Body of pancreas (tissue), 4 donors: ENCODE results near the gene KLHL29. TPM values are rescaled to one million over a fixed set of nuclear protein-coding genes. Genes with fewer than 3 reads are reported as not detected.

ENCODE experiments used
- ATAC-seq: fragments of 150-250 bp; one replicate; pipeline ENCODE4 v1.9.1; 2016
- DNase-seq, 4 donors: peaks; one replicate each; pipeline ENCODE4 v3.0.0-alpha.2; 2019
- H3K27ac ChIP-seq, 4 donors: fragments of 200-600 bp; sonication (generic); 1 replicate in 3 of 4; 2 replicates in 1 of 4; pipeline versions ENCODE4 v1.5.1 to v1.6.1; 2016 to 2019; ENCODE audit warnings: mild to moderate bottlenecking in 1 of 4, mixed read lengths in 1 of 4, moderate library complexity in 1 of 4
- H3K27me3 ChIP-seq, 2 donors: fragments of 200-600 bp; sonication (generic); one replicate each; pipeline ENCODE4 v1.6.0; 2016; ENCODE audit warnings: mild to moderate bottlenecking in 1 of 2
- H3K36me3 ChIP-seq, 2 donors: fragments of 200-600 bp; sonication (generic); replicated peaks in 1 of 2; 2 replicates each; pipeline ENCODE4 v1.5.1; 2016; ENCODE audit warnings: low read depth in 2 of 2; ENCODE audit not compliant: insufficient read depth in 1 of 2
- H3K4me1 ChIP-seq: fragments of 200-600 bp; sonication (generic); one replicate; pipeline ENCODE4 v1.6.0; 2016
- H3K4me3 ChIP-seq, 2 donors: fragments of 200-600 bp; sonication (generic); 1 replicate in 1 of 2; 2 replicates in 1 of 2; pipeline ENCODE4 v1.5.1; 2016 to 2019
- H3K9me3 ChIP-seq, 3 donors: fragments of 200-600 bp; sonication (generic); 1 replicate in 2 of 3; 2 replicates in 1 of 3; pipeline ENCODE4 v1.5.1; 2016
- CTCF ChIP-seq, 7 experiments: fragments of 450-650 bp in 4 of 7; fragments of 200-600 bp in 3 of 7; sonication (generic) in 3 of 7; IDR thresholded peaks; one replicate each; pipeline ENCODE4 v1.5.1; 2016 to 2019; ENCODE audit warnings: antibody characterized with exemption in 7 of 7
- POLR2A ChIP-seq, 3 donors: fragments of 450-650 bp; IDR thresholded peaks; one replicate each; pipeline ENCODE4 v1.6.1; 2016; ENCODE audit warnings: antibody characterized with exemption in 3 of 3, mild to moderate bottlenecking in 2 of 3
- WGBS, 2 donors: methylation state at CpG; one replicate each; pipeline ENCODE4 v1.1.5; 2017; 5-methylcytosine and 5-hydroxymethylcytosine counted together
- intact Hi-C: fragments of 100-400 bp; cut with DNase I; formaldehyde crosslinking; loops from one replicate; pipeline ENCODE4 v1.15.1; 2023
- total RNA-seq, 2 donors: library from RNA; depleted of rRNA; stranded (reverse); fragments of >200 nt; gene quantifications; one replicate each; pipeline ENCODE4 v1.1.0, GENCODE V29; 2016

KLHL29 gene
- total RNA-seq, 2 donors from 2014 or later: 4.0 to 4.4 TPM

- H3K36me3 ChIP-seq: no peaks in the 10 kb centered on the region
- H3K27me3 ChIP-seq: no peaks in the 10 kb centered on the region
- no peak overlapping the region for H3K27ac ChIP-seq
- TF ChIP-seq CTCF (IDR thresholded peaks at IDR 0.05) (no peak), POLR2A (IDR thresholded peaks at IDR 0.05) (no peak)
- no peak for DNase-seq
- no peaks in the 10 kb centered on the region for H3K9me3 ChIP-seq
- no peak for ATAC-seq
- H3K4me3 ChIP-seq: no peak overlapping the region
- peaks cover 12% of the 10 kb centered on the region for H3K4me1 ChIP-seq
- WGBS, 2 donors: 81 to 82% methylated on average over 8 to 9 of the region's 9 CpGs
- intact Hi-C loops: no loop called here
These were observed 28.3 kb upstream of the KLHL29 start for GRCh38 chr2:23356711-23357110.

DNA sequence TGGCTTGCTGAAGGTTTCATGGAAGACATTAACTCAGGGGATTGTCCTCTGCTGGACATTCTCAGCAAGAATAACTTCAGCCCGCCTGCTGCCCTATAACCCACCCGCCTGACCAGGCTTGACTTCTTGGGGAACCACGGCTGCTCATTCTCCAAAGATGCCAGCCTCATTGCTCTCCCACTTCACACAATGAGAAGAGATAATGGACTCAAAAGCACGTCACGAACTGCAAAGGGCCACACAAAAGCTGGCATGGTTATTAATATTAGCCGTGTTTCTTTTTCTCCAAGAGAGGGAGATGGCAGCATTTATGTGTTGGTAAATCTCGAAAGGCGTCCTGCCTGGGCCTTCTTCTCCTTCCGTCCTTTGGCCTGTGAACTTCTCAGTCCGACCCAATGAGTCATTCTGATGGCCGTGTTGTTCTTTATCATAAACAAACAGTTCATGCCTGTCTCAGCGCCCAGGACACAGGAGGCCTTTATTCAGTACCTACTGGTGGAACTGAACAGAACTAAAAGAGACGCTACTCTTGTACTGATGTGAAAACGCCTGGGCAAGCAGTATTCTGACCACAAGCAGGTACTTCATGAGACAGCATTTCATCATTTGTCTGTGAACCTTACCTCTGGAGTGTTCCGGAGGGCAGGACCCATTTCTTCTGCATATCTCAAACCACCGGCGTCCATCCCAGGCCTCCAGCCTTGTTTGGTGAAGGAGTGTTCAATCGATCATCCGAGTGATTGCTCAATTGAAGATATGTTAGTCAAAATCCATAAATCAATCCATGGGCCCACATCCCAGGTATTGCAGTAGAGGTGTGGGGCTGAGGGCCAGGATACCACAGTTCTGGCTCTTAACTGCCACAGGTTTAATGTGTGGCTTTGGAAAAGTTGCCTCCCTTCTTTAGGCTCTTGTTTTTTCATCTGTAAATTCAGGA is 25.1 kb upstream of the KLHL29 start:
- intact Hi-C loops: no loop called here
- DNase-seq (peak in 3 of 4 donors; percentile 35 to 67 (median 48)), ATAC-seq (peak; percentile 77)
- no peaks in the 10 kb centered on the region for H3K9me3 ChIP-seq
- H3K4me3 ChIP-seq: no peak overlapping the region
- no peaks in the 10 kb centered on the region for H3K27me3 ChIP-seq
- peaks cover 8% of the 10 kb centered on the region for H3K4me1 ChIP-seq
- TF ChIP-seq POLR2A (IDR thresholded peaks at IDR 0.05) (no peak), CTCF (IDR thresholded peaks at IDR 0.05) (no peak)
- WGBS, 2 donors: 57 to 58% methylated on average over 19 of the region's 19 CpGs
- H3K27ac ChIP-seq: peak overlapping the region in 3 of 4 donors; percentile 13 to 62 (median 41)
- H3K36me3 ChIP-seq: no peaks in the 10 kb centered on the region

GRCh38 chr2:23360571-23361125 is 24.3 kb upstream of the KLHL29 start:
- WGBS, 2 donors: 62 to 65% methylated on average over 13 of the region's 13 CpGs
- intact Hi-C loops: no loop called here
- Histone ChIP-seq H3K4me1 (peaks cover 8% of the 10 kb centered on the region), H3K27ac (peak overlapping the region in 3 of 4 donors; percentile 13 to 62 (median 41)), H3K4me3 (no peak overlapping the region), H3K9me3 (no peaks in the 10 kb centered on the region), H3K27me3 (no peaks in the 10 kb centered on the region), H3K36me3 (no peaks in the 10 kb centered on the region)
- DNase-seq (peak in 2 of 4 donors; percentile 15 to 39), ATAC-seq (no peak)
- TF ChIP-seq CTCF (IDR thresholded peaks at IDR 0.05) (no peak), POLR2A (IDR thresholded peaks at IDR 0.05) (no peak)

DNA sequence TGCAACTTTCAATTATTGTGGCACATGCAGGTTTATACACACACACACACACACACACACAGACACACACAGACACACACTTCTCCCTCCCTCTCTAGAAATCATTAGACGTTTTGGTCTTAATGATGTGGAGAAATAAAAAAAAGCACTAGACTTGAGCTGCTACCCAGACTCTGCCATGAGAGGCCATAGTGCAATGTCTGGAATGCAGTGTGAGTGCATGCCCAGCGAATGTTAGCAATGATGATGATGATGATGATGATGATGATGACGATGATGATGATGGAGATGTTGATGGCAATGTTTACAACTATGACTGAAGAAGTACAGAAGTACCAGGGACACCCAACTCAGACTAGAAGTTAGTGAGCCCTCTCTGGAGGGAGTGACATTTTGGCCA is 23.8 kb upstream of the KLHL29 start:
- DNase-seq: no peak
- H3K27me3 ChIP-seq: no peaks in the 10 kb centered on the region
- WGBS, 2 donors: 60 to 74% methylated on average over 3 of the region's 3 CpGs
- ATAC-seq: no peak
- intact Hi-C loops: no loop called here
- H3K9me3 ChIP-seq: no peaks in the 10 kb centered on the region
- H3K4me3 ChIP-seq: no peak overlapping the region
- H3K36me3 ChIP-seq: no peaks in the 10 kb centered on the region
- TF ChIP-seq POLR2A (IDR thresholded peaks at IDR 0.05): no peak
- no peak for TF ChIP-seq CTCF (IDR thresholded peaks at IDR 0.05)
- H3K27ac ChIP-seq: no peak overlapping the region
- H3K4me1 ChIP-seq: peaks cover 8% of the 10 kb centered on the region
